ENCODE data around the gene AACS.
A peak's percentile ranks its signal among the peaks of the same experiment; 100 is the strongest.
"Not testable (repeated sequence)": the region's sequence is repeated elsewhere in the genome, so short reads cannot be mapped to it uniquely, and the experiment has no call there.

AACS gene

GRCh38 chr12:125079648-125080645, 14.7 kb downstream of the AACS start:
- FAIRE-seq (no peak), DNase-seq (ENCODE audit: insufficient read length, low spot score) (no peak)
- TF ChIP-seq CTCF (IDR thresholded peaks at IDR 0.05; ENCODE audit: insufficient read depth, missing control alignments), result no peak

GRCh38 chr12:125081427-125081826, 16.2 kb downstream of the AACS start:
- no peak for DNase-seq (ENCODE audit: insufficient read length, low spot score)
- no peak for FAIRE-seq
- no peak for TF ChIP-seq CTCF (IDR thresholded peaks at IDR 0.05; ENCODE audit: insufficient read depth, missing control alignments)

GRCh38 chr12:125083072-125083471, 17.8 kb downstream of the AACS start:
- no peak for FAIRE-seq
- no peak for DNase-seq (ENCODE audit: insufficient read length, low spot score)
- no peak for TF ChIP-seq CTCF (IDR thresholded peaks at IDR 0.05; ENCODE audit: insufficient read depth, missing control alignments)

- DNase-seq (ENCODE audit: insufficient read length, low spot score); FAIRE-seq: not testable (repeated sequence)
Measured at GRCh38 chr12:125088199-125088598, 23.0 kb downstream of the AACS start.

GRCh38 chr12:125089083-125089482, 23.8 kb downstream of the AACS start:
- FAIRE-seq (no peak), DNase-seq (ENCODE audit: insufficient read length, low spot score) (no peak)
- TF ChIP-seq CTCF (IDR thresholded peaks at IDR 0.05; ENCODE audit: insufficient read depth, missing control alignments), result no peak

- FAIRE-seq (peak; percentile 35), DNase-seq (ENCODE audit: insufficient read length, low spot score) (no peak)
- TF ChIP-seq CTCF (IDR thresholded peaks at IDR 0.05; ENCODE audit: insufficient read depth, missing control alignments), result no peak
Measured at GRCh38 chr12:125089626-125090025, 24.4 kb downstream of the AACS start.

- no peak for TF ChIP-seq CTCF (IDR thresholded peaks at IDR 0.05; ENCODE audit: insufficient read depth, missing control alignments)
- FAIRE-seq, result no peak
- no peak for DNase-seq (ENCODE audit: insufficient read length, low spot score)
Measured at GRCh38 chr12:125090437-125090836, 25.2 kb downstream of the AACS start.
